Effector CD4-positive, alpha-beta T cell (primary cell): ENCODE data around the gene HPS1.

Source experiments
- DNase-seq: peaks from one replicate; pipeline ENCODE4 v3.0.0-alpha.2; 2020
- total RNA-seq: gene quantifications from one replicate; lab custom pipeline; 2026; lab: John Stamatoyannopoulos, UW

HPS1 gene
- total RNA-seq, result 33.6 reads per million, percentile 59 among the genes with 10 or more reads in this experiment

GRCh38 chr10:98446661-98447221 lies at the start of gene HPS1:
Gene HPS1, minus strand, starts transcription at chr10:98446935. Its CDS starts 3,695 bp downstream, at chr10:98443240.
- peak; percentile 62 for DNase-seq

GRCh38 chr10:98492763-98493162 lies 46.0 kb upstream of the HPS1 start:
- DNase-seq, result no peak

- DNase-seq, result no peak
Observed at GRCh38 chr10:98489561-98490481, 43.1 kb upstream of the HPS1 start.

- DNase-seq, result no peak
Observed at GRCh38 chr10:98488669-98489430, 42.1 kb upstream of the HPS1 start.

GRCh38 chr10:98487649-98488048 lies 40.9 kb upstream of the HPS1 start:
- no peak for DNase-seq

- DNase-seq, result no peak
Observed at GRCh38 chr10:98486421-98486820, 39.7 kb upstream of the HPS1 start.

GRCh38 chr10:98485959-98486358 lies 39.2 kb upstream of the HPS1 start:
- no peak for DNase-seq

- no peak for DNase-seq
Observed at GRCh38 chr10:98483658-98484057, 36.9 kb upstream of the HPS1 start.

- DNase-seq, result no peak
Observed at GRCh38 chr10:98482096-98482495, 35.4 kb upstream of the HPS1 start.

- no peak for DNase-seq
Observed at GRCh38 chr10:98481404-98481945, 34.7 kb upstream of the HPS1 start.

- DNase-seq, result no peak
Observed at GRCh38 chr10:98478430-98479222, 31.9 kb upstream of the HPS1 start.

GRCh38 chr10:98477861-98478260 lies 31.1 kb upstream of the HPS1 start:
- no peak for DNase-seq

- DNase-seq, result no peak
Observed at GRCh38 chr10:98474628-98475027, 27.9 kb upstream of the HPS1 start.

- no peak for DNase-seq
Observed at GRCh38 chr10:98472196-98472595, 25.5 kb upstream of the HPS1 start.

GRCh38 chr10:98470850-98471249 lies 24.1 kb upstream of the HPS1 start:
- no peak for DNase-seq

GRCh38 chr10:98469001-98469931 lies 22.5 kb upstream of the HPS1 start:
- DNase-seq, result no peak

- peak; percentile 46 for DNase-seq
Observed at GRCh38 chr10:98467506-98468318, 21.0 kb upstream of the HPS1 start.

- no peak for DNase-seq
Observed at GRCh38 chr10:98466861-98467505, 20.2 kb upstream of the HPS1 start.

GRCh38 chr10:98465866-98466265 lies 19.1 kb upstream of the HPS1 start:
- DNase-seq, result no peak
